Stimulated activated CD4-positive, alpha-beta T cell treated with anti-CD3 and anti-CD28 coated beads, Interleukin-1b, Interleukin-23, amount 100 ng/mL, for 24 hours (primary cell): Measurements from ENCODE around the gene TIMP1.
A peak's percentile ranks its signal among the peaks of the same experiment; 100 is the strongest.

ENCODE experiments used
- DNase-seq, 4 experiments: peaks; one replicate each; pipeline ENCODE4 v3.0.0-alpha.2; 2020; ENCODE audit warnings: low read depth in 4 of 4, low spot score in 1 of 4

The TIMP1 gene

DNA sequence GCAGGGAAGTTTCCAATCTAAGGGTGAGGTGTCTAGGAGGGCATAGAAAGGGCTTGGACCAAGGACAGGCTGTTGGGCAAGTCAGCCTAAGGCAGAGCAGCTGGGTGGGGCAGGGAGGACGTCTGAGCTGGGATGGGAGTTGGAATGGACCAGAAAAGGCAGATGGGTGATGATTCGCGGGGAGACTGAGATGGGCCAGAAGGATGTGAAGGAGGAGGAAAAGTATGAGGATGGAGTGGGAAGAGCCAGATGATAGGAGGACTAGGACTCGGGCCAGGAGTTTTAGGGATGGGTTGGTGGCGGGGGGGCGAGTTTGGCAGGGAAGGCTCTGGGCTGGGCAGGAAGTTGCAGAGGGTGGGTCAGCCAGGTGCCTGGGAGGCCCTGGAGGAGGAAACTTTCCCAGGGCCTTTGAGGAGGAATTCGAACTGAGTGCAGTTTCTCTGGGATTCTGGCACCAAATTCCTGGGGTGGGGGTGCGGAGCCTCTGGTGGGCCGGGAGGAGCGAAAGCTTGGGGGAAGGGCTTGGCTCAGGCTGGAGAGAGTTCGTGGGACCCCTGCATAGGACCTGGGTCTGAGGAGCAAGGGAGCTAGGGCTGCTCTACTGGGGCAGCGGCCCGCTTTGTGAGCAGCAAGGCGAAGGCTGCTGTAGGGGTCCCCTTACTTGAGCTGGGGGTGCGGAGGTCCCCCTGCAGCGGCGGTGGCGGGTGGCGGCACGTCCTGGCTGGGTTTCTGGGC lies 8.7 kb upstream of the TIMP1 start:
- no peak for DNase-seq

DNA sequence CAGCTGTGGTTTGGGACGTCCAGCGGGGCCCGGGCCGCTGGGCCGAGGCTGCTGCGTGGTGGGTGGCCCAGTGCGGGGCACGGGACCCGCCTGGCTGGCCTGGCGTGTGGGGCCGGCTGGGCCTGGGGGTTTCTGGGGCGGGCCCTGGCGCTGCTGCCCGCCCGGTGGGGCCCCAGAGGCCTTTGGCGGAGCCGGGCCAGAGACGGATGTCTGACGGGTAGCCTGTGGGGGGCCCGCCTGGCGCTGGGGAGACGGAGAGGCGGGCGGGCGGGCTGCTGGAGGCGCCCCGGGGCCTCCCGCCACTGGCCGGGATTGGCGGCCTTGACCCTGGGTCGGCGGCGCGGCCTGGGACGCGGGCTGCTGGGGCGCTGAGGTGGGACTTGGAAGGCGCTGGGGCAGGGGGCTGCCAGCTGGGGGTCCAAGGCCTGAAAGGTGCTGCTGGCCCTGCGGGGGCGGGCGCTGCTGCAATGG lies 8.1 kb upstream of the TIMP1 start:
- DNase-seq = no peak

DNA sequence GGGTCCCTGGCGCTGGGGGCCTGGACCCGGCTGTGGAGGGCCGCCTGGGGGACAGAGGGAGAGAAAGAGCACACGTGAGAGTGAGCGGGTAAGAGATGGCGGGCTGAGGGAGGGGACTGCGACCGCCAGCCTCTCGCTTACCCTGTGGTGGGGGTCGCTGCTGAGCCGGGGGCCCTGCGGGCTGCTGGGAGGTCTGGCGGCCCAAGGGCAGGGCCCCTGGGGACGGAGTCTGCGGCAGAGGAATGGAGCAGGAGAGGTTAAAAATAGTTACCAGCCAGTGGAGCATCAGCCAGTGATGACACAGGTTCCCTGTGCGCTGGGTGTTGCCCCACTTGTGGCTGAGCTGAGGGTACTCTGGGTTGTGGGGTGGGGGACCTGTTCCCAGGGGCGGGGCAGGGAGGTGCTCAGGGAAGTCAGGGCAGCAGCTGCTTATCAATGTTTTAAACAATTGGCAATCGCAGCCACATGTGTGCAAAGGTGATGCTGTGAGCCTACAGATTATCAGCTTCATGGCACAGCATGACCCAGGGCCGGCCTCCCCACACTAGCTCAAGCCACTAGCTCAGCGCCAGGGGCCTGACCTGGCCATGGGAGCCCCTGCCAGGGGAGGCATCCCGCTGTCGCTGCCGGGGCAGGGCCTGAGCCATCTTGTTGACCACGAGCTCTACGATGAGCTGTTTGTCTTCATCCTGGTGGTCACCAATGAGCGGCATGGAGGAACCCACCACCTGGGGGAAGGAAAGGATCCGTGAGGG lies 7.5 kb upstream of the TIMP1 start:
- DNase-seq = no peak

DNA sequence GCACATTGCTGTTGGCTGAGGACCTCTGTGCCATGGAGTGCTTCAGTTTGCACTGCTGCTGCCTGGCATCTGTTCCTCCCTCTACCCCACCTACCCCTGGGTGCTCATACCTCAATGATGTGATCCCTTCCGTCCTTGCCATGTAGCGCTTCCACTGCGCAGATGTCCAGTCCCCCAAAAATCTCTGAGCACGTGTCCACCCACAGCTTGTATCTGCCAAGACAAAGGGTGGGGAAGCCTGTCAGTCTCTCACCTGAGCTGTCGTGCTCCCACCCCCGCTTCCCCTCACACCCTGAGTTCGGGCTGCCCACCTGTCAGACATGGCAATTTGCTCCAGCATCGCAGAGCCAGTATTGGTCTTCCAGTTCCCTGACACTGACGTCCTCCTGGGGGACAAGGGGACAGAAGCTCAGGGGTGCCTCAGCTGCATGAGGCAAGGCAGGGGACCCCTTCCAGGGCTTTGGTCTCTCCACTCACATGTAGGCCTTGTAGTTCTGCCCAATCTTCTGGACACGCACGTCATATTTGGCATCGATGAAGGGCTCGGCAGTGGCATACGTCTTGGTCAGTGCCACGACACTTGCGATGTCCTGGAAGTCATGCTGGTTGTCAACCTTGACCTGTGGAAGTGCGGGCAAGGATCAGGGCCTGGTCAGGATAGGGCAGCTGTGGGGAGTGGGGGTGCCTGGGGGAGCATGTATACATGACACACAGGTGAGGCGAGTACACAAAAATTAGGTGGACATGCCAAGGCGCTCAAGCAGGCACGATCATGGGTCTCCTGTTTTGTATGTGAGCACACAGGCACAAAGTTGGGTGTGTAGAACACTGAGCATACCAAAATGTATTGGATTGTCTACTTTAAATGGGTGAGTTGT lies 6.0 kb upstream of the TIMP1 start:
- no peak for DNase-seq

DNA sequence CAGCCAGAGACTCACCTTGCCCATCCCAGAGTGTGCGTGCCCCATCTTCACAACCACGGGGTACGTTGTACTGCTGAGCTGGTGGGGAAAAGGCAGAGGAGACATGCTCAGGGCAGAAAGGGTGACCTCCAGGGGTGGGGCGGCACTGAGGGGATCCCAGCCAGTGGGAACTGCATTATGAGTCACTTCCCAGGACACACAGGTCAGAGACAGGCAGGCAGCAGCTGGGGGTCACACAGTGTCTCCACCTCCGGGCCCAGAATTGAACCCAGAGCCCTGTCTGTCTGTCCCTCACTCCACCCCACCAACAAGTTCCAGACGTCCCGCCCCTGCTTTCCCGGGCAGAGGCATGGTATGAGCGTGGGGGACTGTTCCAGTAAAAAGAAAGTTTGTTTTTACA lies 4.8 kb upstream of the TIMP1 start:
- no peak for DNase-seq

DNA sequence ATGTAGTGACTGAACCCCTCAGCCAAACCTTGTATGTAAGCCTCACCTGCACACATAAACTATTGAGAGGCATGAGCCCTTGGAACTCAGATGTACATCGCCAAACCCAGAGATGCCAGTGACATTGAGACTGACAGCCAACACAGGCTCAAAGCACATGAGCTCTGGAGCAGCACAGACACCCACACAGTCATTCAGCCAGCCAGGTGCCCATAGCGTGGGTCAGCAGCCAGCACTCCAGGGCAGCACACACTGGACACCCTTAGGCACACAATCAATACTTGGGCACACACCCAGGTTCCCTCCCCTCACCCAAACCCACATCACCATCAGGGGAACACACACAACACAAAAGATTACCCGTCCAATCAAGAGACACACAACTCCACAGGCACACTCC lies 4.3 kb upstream of the TIMP1 start:
- DNase-seq = no peak

DNA sequence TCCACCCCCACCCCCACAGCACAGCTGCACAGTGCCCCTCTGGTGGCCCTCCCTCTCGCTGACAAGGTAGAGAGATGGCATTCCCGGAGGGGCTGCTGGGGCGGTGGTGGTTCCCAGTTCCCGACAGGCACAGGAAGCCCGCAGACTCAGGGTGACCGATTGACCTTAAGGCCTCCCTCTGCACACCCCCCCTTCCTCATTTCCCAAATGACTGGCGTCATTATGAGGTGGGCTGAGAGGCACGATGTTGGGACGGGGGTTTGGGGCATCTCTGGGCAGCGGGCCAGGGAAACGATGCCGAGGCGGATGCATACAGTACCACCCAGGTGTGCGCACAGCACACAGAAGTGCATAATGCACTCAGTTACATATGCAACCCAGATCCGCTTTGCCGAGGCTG lies 3.5 kb upstream of the TIMP1 start:
- no peak for DNase-seq

DNA sequence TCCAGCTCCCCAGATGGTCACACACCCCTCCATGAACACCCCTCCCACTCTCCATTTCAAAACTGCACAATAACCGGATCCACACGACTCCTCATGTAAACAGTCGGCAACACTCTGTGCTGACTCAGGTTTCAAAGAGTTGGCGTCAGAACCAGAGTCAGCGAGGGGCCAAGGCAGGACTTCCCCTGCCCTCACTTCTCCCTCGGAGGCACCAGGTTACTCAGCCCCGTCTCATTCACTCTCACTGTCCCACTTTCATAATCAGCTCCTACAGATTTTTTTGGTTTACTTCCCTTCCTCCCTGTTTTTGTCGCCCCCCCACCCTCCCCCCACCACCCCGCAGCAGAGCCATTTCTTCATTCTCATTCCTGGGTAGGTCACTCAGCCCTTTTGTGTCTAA lies 2.7 kb upstream of the TIMP1 start:
- peak in 1 of 4 experiments; percentile 40 for DNase-seq

DNA sequence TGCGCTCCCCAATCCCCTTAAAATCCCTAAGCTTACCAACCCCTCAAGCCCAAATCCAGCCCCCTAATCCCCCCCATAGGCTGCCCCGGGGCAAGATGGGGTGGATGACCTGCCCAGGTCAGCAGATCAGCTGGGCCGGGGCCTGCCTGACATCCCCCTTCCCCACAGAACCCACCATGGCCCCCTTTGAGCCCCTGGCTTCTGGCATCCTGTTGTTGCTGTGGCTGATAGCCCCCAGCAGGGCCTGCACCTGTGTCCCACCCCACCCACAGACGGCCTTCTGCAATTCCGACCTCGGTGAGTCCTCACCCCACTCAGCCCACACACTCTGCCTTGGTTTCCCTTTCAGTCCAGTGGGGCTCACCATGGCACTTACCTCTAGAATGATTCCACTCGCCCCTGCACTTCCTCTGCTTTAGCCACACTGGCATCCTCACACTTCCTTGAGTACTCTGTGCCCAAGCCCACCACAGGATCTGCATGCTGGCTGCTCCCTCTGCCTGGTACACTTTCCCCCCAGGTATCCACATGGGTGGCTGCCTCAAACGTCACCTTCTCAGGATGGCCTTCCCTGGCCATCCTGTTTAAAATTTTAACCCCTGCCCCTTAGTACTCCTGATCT lies 1.1 kb downstream of the TIMP1 start:
- no peak for DNase-seq

DNA sequence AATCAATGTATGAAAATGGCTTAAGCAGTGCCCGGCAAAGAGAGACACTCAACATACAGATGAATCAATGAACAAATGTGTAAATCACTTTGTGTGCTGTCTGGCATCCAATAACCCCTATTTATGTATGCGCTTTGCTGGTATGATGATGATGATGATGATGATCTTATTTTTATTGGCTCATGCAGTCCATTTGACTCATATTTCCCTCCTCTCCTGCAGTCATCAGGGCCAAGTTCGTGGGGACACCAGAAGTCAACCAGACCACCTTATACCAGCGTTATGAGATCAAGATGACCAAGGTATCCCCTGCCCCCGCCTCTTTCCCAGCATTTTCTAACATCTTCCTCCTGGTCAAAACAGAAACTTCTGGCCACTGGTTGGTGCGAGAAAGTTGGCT lies 2.5 kb downstream of the TIMP1 start:
- DNase-seq = no peak

DNA sequence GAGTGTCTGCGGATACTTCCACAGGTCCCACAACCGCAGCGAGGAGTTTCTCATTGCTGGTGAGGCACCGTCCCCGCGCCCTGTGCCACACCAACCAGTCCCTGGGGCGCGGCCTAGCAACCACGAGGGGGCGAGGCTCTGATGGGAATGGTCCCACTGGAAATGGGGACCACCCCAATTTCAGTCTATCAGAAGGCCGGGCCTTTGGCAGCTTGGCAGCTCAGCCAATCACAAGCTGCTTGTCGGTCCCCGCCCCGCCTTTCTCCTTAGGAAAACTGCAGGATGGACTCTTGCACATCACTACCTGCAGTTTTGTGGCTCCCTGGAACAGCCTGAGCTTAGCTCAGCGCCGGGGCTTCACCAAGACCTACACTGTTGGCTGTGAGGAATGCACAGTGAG lies 3.0 kb downstream of the TIMP1 start:
- DNase-seq = no peak

DNA sequence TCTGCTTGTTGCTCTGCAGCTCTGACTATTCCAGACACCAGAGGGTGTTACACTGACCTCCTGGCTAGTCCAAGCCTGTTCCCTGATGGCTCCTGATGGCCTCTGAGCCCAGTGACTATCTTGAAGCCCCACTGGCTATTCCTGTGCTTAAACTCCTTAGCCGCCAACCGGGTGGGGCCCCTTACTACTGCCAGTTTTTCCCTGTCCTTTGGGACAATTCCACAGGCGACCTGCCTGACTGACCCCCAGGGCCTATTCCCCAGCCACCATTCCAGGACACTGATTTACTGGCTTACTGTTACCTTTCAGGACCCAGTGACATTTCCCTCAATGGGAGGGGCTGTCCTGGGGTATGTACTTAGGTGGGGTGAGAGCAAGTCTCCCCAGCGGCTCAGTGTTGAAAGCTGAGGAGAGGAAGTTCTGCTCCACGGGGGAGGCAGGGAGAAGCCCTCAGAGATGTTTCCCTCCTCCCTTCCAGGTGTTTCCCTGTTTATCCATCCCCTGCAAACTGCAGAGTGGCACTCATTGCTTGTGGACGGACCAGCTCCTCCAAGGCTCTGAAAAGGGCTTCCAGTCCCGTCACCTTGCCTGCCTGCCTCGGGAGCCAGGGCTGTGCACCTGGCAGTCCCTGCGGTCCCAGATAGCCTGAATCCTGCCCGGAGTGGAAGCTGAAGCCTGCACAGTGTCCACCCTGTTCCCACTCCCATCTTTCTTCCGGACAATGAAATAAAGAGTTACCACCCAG lies 4.0 kb downstream of the TIMP1 start:
- no peak for DNase-seq

DNA sequence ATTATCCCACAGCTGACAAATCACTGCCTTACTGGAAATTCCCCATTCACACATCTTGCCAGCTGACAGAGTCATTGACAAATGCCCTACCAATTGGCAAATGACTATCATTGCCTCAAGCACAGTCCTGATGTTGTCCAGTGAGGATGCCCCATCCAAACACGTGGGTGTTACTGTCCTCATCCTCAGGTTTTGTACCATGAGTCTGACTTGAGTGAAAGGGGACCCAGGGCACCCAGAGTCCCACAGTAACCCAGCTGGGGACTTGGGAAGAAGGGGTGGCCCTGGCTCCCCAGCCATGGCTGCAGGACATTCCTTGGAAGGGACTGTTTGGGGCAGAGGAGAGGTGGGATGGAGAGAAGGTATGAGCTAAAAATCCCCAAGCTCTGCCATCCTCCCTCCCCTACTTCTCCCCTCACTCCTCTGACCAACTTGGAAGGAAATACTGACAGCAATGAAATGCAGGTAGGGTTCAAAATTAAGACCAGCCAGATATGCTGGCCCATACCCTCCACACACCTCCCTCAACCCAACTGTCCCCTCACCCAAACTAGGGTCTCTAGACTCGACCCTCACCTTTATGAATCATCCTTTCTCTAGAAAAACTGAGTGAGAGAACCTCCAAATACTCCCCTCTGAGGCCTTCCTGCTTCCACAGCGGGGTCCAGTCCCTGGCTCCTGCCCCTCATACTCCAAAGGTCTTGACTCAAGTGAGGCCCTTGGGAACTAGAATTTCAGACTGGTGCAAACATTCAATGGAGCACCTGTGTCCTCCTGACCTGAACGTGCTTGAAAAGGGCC lies 5.1 kb downstream of the TIMP1 start:
- DNase-seq = no peak

DNA sequence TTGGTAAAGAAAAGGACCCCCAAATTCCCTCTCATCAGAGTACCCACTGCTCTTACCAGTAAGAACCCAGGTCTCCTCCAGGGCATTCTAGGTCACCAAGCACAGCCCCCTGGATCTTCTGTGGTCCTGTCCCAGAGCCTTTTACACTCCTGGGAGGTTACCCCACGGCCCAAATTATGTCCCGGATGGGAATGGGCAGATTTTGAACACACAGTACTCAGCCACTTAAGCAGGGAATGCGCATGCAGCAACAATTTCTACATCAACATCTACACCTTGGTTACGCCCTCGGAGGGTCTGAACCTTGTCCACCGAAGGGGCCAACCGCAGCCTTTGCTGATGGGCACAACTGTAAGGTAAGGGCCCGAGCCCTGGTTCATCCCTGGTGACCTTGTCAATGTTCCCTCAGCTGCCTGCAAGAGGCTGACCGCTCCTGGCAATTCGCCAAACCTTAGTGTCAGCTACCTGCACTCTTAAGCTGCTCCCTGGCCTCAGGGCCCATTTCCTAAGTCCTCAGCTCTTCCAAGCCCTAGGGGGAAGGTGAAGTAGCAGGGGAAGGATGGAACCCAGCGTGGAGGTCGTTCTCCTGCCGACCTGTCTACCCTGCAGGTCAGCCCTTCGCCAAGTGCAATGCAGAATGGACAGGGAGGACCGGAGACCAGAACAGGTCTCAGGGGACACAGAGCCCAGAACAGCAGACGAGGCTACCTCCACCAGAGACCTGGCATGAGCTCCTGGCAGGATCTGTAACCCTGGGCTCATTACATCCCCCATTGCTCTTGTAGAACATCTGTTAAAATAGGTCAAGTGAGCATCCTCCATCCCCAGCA lies 5.9 kb downstream of the TIMP1 start:
- DNase-seq = no peak

DNA sequence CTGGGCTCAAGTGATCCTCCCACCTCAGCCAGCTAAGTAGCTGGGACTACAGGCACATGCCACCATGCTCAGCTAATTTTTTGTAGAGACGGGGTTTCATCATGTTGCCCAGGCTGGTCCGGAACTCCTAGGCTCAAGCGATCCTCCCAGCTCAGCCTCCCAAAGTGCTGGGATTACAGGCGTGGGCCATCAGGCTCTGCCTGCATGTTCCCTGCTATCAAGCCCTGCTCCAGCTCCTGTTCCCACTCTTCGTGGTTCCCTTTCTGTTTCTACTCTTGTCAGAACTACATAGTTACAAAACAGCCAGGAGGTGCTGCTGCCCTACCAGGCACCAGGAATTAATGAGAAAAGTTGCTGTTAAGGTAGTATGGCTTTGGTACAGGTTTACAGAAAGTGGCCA lies 8.7 kb downstream of the TIMP1 start:
- no peak for DNase-seq

DNA sequence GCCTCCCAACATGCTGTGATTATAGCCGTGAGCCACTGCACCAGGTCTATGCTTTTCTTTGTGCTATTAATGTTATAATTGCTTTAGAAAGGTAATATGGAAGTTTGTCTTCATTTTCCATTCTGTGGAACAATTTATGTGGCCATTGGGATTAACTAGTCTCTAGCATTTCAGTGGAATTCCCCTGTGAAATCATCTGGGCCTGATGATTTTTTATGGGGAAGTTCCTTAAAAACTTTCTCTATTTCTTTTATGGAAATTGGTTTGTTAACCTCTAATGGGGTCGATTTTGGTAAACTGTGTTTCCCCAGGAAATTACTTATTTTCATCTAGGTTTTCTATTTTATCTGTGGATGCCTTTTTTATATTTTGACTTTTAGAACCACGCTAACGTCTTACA lies 11.3 kb downstream of the TIMP1 start:
- DNase-seq = no peak

DNA sequence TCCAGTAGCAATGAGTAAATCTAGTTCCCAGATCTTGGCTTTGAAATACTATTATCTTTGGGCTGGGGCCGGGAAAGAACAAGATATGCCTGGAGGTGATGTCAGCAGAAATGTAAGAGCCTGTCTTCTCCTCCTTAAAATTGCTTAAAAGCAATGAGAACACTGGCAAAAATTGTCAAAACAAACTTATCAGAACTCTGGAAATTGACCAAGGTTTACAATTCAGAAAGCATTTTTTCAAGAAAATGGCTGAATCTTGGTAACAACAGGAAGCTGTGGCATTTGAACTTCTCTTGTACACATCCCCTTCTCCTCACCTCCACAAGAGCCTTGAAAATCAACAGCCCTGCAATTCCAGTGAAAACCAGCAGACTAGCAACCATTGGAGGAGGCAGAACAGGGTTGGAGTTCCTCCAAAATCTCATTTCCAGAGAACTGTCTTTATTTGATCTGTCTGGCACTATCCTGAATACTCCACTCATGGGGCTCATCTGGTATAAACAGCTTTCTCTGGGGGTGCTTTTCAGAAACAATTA lies 13.5 kb downstream of the TIMP1 start:
- DNase-seq = no peak

DNA sequence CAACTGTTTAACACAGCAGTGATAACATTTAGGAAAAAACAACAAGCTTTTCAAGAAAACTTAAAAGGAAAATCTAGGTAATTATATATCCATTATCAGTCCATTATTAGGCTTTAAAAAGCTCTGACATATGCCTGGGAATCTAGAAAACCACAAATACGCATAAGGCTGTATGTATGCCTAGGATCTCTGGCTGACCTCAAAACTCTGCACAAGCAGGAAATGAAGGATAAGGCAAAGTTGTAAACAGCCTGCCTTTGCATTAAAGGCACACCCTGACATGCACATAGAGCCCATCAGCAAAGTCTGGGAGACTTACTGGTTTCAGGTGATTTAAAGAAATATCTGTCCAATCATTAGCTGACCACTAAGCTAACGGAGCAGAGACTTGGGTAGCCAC lies 14.0 kb downstream of the TIMP1 start:
- no peak for DNase-seq

DNA sequence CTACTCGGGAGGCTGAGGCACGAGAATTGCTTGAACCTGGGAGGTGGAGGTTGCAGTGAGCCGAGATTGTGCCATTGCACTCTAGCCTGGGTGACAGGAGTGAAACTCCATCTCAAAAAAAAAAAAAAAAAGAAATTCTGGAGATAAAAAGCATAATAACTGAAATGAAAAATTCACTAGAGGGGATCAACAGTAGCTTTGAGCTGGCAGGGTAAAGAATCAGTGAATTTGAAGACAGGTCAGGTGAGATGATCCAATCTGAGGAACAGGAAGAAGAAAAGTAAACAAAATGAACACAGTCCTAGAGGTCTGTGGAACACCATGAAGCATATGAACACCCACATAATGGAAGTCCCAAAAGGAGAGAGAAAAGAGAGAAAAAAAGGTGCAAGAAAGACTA lies 15.0 kb downstream of the TIMP1 start:
- no peak for DNase-seq
